ENCODE results near the gene POMGNT2. TPM values are rescaled to one million over a fixed set of nuclear protein-coding genes. Genes with fewer than 3 reads are reported as not detected.

The POMGNT2 gene
- total RNA-seq, 1 donor from 2014 or later = 13.0 TPM

- H3K4me1 Mint-ChIP-seq (ENCODE audit: low read depth, unreplicated experiment) = no peaks in the 10 kb centered on the region
- no peaks in the 10 kb centered on the region for H3K79me2 ChIP-seq (ENCODE audit: insufficient read depth, low read length)
- no peaks in the 10 kb centered on the region for H3K27me3 ChIP-seq (ENCODE audit: insufficient read depth, low read length)
- no peak overlapping the region for H2AFZ ChIP-seq (ENCODE audit: low read depth, low read length)
- H3K9ac ChIP-seq (ENCODE audit: low read length) = no peak overlapping the region
- no peaks in the 10 kb centered on the region for H3K9me3 Mint-ChIP-seq (ENCODE audit: unreplicated experiment)
- TF ChIP-seq CTCF (IDR thresholded peaks at IDR 0.05; ENCODE audit: insufficient read depth, low read depth, low read length) (no peak), EZH2 (IDR thresholded peaks at IDR 0.05; ENCODE audit: insufficient read depth, low read length) (no peak)
- no peaks in the 10 kb centered on the region for H3K4me1 ChIP-seq (ENCODE audit: insufficient read depth, low read length)
- H3K27ac Mint-ChIP-seq (ENCODE audit: unreplicated experiment) = no peak overlapping the region
- H3K27me3 Mint-ChIP-seq (ENCODE audit: low read depth, unreplicated experiment) = no peaks in the 10 kb centered on the region
- no peaks in the 10 kb centered on the region for H3K9me3 ChIP-seq (ENCODE audit: insufficient read depth, low read depth, low read length)
- no peaks in the 10 kb centered on the region for H4K20me1 ChIP-seq (ENCODE audit: insufficient read depth, low read length)
- no peaks in the 10 kb centered on the region for H3K36me3 Mint-ChIP-seq (ENCODE audit: low read depth, unreplicated experiment)
- no peak overlapping the region for H3K4me3 Mint-ChIP-seq (ENCODE audit: unreplicated experiment)
- DNase-seq (ENCODE audit: low read depth) = no peak
- H3K4me2 ChIP-seq (ENCODE audit: low read length) = no peak overlapping the region
- H3K27ac ChIP-seq (ENCODE audit: low read depth, low read length) = no peak overlapping the region
- H3K4me3 ChIP-seq (ENCODE audit: insufficient read depth, low read depth, low read length) = no peak overlapping the region
- no peak for FAIRE-seq
- no peaks in the 10 kb centered on the region for H3K36me3 ChIP-seq (ENCODE audit: insufficient read depth, low read length)
Observed at GRCh38 chr3:43038010-43038409, 67.9 kb downstream of the POMGNT2 start.

- Histone ChIP-seq H2AFZ (ENCODE audit: low read depth, low read length) (no peak overlapping the region), H3K79me2 (ENCODE audit: insufficient read depth, low read length) (no peaks in the 10 kb centered on the region), H3K36me3 (ENCODE audit: insufficient read depth, low read length) (no peaks in the 10 kb centered on the region), H3K4me2 (ENCODE audit: low read length) (no peak overlapping the region), H4K20me1 (ENCODE audit: insufficient read depth, low read length) (no peaks in the 10 kb centered on the region), H3K9me3 (ENCODE audit: insufficient read depth, low read depth, low read length) (no peaks in the 10 kb centered on the region), H3K27ac (ENCODE audit: low read depth, low read length) (no peak overlapping the region), H3K27me3 (ENCODE audit: insufficient read depth, low read length) (no peaks in the 10 kb centered on the region), H3K4me3 (ENCODE audit: insufficient read depth, low read depth, low read length) (no peak overlapping the region), H3K4me1 (ENCODE audit: insufficient read depth, low read length) (no peaks in the 10 kb centered on the region), H3K9ac (ENCODE audit: low read length) (no peak overlapping the region)
- Mint-ChIP-seq H3K27me3 (ENCODE audit: low read depth, unreplicated experiment) (no peaks in the 10 kb centered on the region), H3K9me3 (ENCODE audit: unreplicated experiment) (no peaks in the 10 kb centered on the region), H3K4me1 (ENCODE audit: low read depth, unreplicated experiment) (no peaks in the 10 kb centered on the region), H3K27ac (ENCODE audit: unreplicated experiment) (no peak overlapping the region), H3K36me3 (ENCODE audit: low read depth, unreplicated experiment) (no peaks in the 10 kb centered on the region), H3K4me3 (ENCODE audit: unreplicated experiment) (no peak overlapping the region)
- no peak for TF ChIP-seq CTCF (IDR thresholded peaks at IDR 0.05; ENCODE audit: insufficient read depth, low read depth, low read length)
- no peak for TF ChIP-seq EZH2 (IDR thresholded peaks at IDR 0.05; ENCODE audit: insufficient read depth, low read length)
- DNase-seq (ENCODE audit: low read depth) (no peak), FAIRE-seq (no peak)
Observed at GRCh38 chr3:43036621-43037423, 69.1 kb downstream of the POMGNT2 start.

- H3K4me3 ChIP-seq (ENCODE audit: insufficient read depth, low read depth, low read length) = no peak overlapping the region
- no peak overlapping the region for H3K27ac Mint-ChIP-seq (ENCODE audit: unreplicated experiment)
- H3K4me1 ChIP-seq (ENCODE audit: insufficient read depth, low read length) = no peaks in the 10 kb centered on the region
- DNase-seq (ENCODE audit: low read depth) (no peak), FAIRE-seq (no peak)
- H3K27ac ChIP-seq (ENCODE audit: low read depth, low read length) = no peak overlapping the region
- H3K4me3 Mint-ChIP-seq (ENCODE audit: unreplicated experiment) = no peak overlapping the region
- H3K9me3 ChIP-seq (ENCODE audit: insufficient read depth, low read depth, low read length) = no peaks in the 10 kb centered on the region
- H3K27me3 ChIP-seq (ENCODE audit: insufficient read depth, low read length) = no peaks in the 10 kb centered on the region
- no peaks in the 10 kb centered on the region for H4K20me1 ChIP-seq (ENCODE audit: insufficient read depth, low read length)
- H2AFZ ChIP-seq (ENCODE audit: low read depth, low read length) = no peak overlapping the region
- no peaks in the 10 kb centered on the region for H3K36me3 ChIP-seq (ENCODE audit: insufficient read depth, low read length)
- H3K79me2 ChIP-seq (ENCODE audit: insufficient read depth, low read length) = no peaks in the 10 kb centered on the region
- no peaks in the 10 kb centered on the region for H3K36me3 Mint-ChIP-seq (ENCODE audit: low read depth, unreplicated experiment)
- no peaks in the 10 kb centered on the region for H3K4me1 Mint-ChIP-seq (ENCODE audit: low read depth, unreplicated experiment)
- peaks cover 3% of the 10 kb centered on the region for H3K27me3 Mint-ChIP-seq (ENCODE audit: low read depth, unreplicated experiment)
- no peak overlapping the region for H3K4me2 ChIP-seq (ENCODE audit: low read length)
- TF ChIP-seq EZH2 (IDR thresholded peaks at IDR 0.05; ENCODE audit: insufficient read depth, low read length) (no peak), CTCF (IDR thresholded peaks at IDR 0.05; ENCODE audit: insufficient read depth, low read depth, low read length) (no peak)
- no peak overlapping the region for H3K9ac ChIP-seq (ENCODE audit: low read length)
- no peaks in the 10 kb centered on the region for H3K9me3 Mint-ChIP-seq (ENCODE audit: unreplicated experiment)
Observed at GRCh38 chr3:43035801-43036365, 70.0 kb downstream of the POMGNT2 start.

Measured in astrocyte (in vitro differentiated cells and primary cell).